ENCODE data around the gene OPHN1.

Gene OPHN1, protein sequence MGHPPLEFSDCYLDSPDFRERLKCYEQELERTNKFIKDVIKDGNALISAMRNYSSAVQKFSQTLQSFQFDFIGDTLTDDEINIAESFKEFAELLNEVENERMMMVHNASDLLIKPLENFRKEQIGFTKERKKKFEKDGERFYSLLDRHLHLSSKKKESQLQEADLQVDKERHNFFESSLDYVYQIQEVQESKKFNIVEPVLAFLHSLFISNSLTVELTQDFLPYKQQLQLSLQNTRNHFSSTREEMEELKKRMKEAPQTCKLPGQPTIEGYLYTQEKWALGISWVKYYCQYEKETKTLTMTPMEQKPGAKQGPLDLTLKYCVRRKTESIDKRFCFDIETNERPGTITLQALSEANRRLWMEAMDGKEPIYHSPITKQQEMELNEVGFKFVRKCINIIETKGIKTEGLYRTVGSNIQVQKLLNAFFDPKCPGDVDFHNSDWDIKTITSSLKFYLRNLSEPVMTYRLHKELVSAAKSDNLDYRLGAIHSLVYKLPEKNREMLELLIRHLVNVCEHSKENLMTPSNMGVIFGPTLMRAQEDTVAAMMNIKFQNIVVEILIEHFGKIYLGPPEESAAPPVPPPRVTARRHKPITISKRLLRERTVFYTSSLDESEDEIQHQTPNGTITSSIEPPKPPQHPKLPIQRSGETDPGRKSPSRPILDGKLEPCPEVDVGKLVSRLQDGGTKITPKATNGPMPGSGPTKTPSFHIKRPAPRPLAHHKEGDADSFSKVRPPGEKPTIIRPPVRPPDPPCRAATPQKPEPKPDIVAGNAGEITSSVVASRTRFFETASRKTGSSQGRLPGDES

DNA sequence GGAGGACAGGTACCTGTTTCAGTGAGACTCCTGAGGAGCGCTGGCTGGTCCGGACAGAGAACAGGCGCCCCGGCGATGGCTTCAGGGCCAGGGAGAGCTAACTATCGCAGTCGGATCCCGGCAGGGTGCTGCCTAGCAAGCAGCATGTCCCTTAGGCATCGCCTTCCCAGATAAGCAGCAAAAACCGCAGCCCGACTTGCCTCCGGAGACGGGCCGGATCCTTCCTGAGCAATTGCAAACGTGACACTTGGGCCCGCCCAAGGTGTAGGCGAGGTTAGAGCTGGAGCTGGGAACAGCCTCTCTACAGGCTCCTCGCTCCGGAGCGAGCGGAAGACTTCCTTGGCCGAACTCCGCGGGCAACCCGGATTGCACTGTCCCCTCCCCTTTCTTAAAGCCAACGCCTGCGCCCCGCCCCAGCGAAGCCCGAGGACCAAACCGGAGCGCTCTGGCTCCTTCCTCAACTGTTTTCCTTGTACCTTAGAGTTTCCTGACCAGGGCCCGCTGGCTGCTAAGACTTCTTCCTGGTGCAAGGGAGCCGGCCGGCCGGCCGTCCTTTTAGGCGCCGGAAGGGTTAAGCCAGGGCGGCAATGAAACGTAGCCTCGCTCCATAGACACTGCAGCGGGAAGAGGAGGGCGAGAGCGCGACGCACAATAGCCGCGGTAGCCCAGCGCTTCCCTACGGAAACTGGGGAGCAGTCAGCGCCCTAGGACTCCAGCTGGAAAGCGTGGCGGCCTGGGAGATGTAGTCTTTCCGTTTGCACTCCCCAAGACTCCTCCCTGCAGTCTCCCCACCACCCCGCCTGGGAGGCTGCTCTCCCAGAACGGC lies at the start of gene OPHN1:
OPHN1 (minus strand) TSS at position 341 of the 826 bp plus-strand sequence. CDS start 475 bp downstream, outside the sequence.
- peak; percentile 43 for DNase-seq

DNA sequence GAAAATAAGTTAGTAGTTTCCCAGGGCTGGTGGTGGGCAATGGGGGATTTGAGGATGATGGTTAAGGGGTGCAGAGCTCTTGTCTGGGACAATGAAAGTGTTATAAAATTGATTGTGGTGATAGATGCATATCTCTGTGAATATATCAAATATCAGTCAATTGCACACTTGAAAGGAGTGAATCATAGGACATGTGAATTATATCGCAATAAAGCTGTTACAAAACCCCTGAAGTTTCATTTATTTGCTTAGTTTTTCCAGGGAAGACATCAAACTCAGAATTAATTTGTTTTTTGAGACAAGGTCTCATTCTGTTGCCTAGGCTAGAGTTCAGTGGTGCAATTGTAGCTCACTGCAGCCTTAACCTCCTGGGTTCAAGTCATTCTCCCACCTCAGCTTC lies 47.7 kb upstream of the OPHN1 start:
- DNase-seq: peak; percentile 49

GRCh38 chrX:68464796-68465195 lies 31.5 kb upstream of the OPHN1 start:
- no peak for DNase-seq

- DNase-seq: no peak
These were observed 30.6 kb upstream of the OPHN1 start for GRCh38 chrX:68463880-68464279.

- DNase-seq: peak; percentile 31
These were observed 29.4 kb upstream of the OPHN1 start for GRCh38 chrX:68462653-68463052.

DNA sequence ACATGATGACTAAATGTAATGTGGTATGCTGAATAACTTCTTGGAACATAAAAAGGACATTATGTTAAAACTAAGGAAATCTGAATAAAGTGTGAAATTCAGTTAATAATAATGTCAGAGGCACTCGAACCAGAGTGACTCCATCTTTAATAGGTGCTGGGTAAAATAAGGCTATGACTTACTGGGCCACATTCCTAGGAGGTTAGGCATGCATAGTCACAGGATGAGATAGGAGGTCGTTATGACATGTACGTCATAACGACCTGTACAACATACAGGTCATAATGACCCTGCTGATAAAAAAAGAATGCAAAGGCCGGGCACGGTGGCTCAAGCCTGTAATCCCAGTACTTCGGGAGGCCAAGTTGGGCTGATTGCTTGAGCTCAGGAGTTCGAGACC lies 28.9 kb upstream of the OPHN1 start:
- DNase-seq: no peak

GRCh38 chrX:68461576-68461975 lies 28.3 kb upstream of the OPHN1 start:
- DNase-seq: no peak

DNA sequence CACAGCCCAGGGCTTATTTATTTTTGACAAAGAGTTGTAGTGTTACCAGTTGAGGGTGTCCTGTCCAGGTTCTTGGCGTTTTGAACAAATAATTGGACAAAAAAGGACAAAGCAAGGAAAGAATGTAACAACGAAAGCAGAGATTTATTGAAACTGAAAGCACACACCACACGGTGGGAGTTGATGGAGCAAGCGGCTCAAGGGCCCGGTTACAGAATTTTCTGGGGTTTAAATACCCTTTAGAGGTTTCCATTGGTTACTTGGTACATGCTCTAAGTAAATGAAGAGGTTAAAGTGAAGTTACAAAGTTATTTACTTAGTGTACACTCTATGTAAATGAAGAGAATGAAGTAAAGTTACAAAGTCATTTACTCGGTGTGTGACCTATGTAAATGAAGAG lies 27.8 kb upstream of the OPHN1 start:
- no peak for DNase-seq

DNA sequence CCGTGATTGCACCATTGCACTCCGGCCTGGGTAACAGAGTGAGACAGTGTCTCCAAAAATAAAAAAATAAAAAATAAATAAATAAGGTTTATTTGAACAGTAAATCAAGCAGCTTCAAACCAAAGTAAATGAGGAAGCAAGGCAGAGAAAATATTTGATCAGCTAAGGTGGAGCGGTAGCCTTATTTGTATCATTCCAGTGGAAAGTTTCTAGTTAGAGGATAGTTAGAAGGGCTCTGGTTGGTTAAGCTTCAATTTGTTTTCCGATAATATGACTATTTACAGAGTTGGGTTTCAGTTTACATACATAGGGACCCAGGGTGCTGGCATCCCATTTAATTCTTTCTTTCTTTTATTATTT lies 21.8 kb upstream of the OPHN1 start:
- DNase-seq: no peak

DNA sequence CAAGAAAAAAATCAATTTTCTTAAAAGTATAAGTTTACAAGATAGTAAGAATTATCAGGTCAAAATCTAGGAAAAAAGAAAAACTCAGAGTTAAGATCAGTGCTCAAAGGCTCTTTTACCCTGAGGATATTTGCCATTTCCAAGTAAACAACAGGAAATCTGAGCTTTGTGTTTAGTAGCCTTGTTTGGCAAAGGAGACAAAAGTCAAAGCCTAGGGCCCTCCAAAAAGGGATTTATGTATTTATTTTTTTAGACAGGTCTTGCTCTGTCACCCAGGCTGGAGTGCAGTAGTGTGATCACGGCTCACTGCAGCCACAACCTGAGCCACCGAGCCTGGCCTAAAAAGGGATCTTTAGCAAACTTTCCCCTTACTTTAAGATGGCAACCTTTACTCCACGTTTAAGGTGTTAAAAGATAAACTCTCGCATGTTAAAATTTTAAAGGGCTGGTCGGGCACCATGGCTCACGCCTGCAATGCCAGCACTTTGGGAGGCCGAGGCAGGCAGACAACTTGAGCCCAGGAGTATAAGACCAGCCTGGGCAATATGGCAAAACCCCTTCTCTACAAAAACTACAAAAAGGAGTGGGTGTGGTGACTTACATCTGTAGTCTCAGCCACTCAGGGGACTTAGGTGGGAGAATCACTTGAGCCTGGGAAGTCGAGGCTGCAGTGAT lies 21.3 kb upstream of the OPHN1 start:
- no peak for DNase-seq

DNA sequence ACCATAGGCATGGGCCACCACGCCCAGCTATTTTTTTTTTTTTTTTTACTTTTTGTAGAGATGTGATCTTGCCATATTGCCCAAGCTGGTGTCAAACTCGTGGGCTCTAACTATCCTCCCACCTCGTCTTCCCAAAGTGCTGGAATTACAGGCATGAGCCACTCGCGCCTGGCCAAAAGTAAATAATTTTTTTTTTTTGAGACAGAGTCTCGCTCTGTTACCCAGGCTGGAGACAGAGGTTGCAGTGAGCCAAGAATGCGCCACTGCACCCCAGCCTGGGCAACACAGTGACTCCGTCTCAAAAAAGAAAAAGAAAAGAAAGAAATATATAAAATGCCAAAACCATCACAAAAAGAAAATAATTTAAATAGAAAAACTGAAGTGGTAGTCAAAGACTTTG lies 18.4 kb upstream of the OPHN1 start:
- DNase-seq: no peak

DNA sequence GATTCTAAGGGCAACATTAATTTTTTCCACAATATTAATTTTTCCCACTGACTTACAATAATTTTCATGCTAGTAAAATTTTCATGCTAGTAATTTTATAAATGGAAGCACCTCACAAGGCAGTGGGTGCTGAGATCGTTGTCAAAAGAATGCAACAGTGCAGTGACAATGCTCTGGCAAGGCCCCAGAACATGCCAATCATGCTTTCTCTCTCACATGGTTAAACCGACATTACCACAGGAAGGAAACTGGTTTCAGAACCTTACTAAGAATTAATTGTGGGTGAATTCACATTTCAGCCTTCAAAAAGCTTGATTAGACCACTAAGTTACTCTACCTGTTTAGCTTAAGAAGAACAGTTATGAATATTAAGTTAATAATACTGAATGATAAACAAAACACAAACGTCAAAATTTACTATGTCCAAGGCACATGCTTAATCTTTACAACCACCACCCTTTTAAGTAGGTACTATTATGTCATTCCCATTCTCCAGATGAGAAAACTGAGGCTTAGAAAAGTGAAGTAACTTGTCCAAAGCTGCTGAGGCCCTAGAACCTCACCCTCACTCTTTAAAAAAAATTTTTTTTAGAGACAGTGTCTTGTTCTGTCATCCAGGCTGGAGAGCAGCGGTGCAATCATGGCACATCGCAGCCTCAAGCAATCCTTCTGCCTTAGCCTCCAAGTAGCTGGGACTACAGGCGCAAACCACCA lies 10.0 kb upstream of the OPHN1 start:
- no peak for DNase-seq

GRCh38 chrX:68440940-68441339 lies 7.6 kb upstream of the OPHN1 start:
- no peak for DNase-seq

DNA sequence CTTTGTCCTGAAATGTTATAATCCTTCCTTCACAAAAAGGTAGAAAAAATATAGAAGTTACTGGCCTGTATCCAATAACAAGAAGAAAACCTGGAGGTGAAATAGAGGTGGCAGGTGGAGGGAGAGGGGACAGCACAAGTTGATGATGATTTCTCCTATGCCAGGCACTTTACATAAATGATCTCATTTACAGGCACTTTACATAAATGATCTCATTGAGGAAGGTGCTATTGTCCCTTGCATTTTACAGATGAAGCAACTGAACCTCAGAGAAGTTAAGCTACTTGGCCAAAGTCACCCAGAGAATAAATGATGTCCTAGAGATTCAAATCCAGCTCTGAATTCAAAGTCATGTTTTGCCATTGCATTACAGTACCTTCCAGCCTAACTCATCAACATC lies 7.1 kb upstream of the OPHN1 start:
- DNase-seq: no peak

DNA sequence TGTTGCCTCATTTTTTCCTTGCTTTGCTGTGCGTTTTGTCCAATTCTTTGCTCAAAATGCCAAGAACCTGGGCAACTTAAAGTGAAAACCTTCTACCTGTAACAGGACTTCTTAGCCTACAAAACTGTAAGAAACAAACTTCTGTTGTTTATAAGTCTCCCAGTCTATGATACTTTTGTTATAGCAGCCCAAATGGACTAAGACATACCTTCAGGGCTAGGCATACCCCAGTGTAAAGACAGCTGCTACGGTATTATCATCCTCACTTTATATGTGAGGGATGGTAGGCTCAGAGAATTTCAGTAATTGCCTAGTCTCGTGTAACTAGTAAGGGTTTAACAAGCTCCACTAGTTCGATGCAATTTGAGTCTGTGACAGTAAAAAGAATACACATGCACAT lies 6.0 kb upstream of the OPHN1 start:
- DNase-seq: no peak

DNA sequence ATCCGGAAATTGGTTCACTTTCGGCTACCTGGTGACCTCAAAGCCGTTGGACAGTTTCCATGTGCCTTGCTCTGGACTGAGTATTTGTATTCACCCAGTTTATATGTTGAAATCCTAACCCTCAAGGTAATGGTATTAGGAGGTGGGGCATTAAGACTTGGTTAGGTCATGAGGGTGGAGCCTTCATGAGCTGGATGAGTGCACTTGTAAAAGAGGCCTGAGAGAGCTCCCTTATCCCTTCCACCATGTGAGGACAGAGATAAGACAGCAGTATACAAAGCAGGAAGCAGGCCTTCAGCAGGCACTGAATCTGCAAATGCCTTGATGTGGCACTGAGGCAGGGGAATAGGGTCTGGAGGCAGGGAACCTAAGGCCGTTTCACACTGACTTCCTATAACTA lies 5.3 kb upstream of the OPHN1 start:
- no peak for DNase-seq

GRCh38 chrX:68433981-68434299 lies 645 bp upstream of the OPHN1 start:
- no peak for DNase-seq

GRCh38 chrX:68432648-68433047 lies 647 bp downstream of the OPHN1 start:
- peak; percentile 11 for DNase-seq

DNA sequence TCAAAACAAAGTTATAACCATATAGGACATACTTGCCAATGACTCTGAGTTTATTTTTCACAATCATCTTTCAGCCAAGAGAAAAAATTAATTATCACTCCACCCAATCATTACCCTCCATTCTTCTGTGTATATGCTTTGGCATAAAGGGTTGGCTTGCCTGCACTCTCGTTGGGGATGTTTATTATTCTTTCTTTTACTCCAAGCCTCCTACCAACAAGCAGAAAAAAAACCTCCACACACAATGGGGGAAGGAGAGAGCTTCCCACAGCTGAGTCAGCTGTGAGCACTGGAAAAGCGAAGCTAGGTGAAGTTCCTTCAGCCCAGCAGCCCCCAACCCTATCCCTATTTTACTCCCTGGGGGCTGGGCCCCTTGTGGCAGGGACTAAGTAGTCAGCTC lies 1.5 kb downstream of the OPHN1 start:
- no peak for DNase-seq

DNA sequence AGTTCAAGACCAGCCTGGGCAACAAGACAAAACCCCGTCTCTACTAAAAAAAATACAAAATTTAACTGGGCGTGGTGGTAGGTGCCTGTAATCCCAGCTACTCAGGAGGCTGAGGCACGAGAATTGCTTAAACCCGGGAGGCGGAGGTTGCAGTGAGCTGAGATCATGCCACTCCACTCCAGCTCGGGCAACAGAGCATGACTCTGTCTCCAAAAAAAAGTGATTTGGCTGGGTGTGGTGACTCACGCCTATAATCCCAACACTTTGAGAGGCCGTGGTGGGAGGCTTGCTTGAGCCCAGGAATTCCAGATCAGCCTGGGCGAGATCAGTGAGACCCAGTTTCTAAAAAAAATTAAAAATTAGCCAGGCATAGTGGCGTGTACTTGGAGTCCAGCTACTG lies 4.1 kb downstream of the OPHN1 start:
- no peak for DNase-seq

- no peak for DNase-seq
These were observed 4.9 kb downstream of the OPHN1 start for GRCh38 chrX:68428431-68428830.

DNA sequence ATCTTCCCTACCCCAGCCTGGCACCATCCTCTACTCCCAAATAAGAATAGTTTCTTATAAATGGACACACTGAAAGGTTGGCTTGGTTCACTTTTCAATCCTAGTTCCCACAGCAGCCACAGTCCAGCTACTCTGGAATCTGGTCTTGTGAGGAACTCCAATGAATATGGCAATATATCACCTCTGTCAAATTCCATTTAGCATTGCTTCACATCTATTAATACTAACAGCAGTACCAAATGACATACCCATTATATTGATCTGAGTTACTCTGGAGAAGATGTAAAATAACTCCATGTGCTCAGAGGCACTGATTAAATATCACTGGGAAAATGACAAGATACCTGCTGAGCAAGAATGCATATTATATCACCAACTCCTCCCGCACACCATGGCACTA lies 8.6 kb downstream of the OPHN1 start:
- no peak for DNase-seq
